ENCODE measurements around the gene TXNDC16.
"Not testable (repeated sequence)": the region's sequence is repeated elsewhere in the genome, so short reads cannot be mapped to it uniquely, and the experiment has no call there.

Gene TXNDC16, protein sequence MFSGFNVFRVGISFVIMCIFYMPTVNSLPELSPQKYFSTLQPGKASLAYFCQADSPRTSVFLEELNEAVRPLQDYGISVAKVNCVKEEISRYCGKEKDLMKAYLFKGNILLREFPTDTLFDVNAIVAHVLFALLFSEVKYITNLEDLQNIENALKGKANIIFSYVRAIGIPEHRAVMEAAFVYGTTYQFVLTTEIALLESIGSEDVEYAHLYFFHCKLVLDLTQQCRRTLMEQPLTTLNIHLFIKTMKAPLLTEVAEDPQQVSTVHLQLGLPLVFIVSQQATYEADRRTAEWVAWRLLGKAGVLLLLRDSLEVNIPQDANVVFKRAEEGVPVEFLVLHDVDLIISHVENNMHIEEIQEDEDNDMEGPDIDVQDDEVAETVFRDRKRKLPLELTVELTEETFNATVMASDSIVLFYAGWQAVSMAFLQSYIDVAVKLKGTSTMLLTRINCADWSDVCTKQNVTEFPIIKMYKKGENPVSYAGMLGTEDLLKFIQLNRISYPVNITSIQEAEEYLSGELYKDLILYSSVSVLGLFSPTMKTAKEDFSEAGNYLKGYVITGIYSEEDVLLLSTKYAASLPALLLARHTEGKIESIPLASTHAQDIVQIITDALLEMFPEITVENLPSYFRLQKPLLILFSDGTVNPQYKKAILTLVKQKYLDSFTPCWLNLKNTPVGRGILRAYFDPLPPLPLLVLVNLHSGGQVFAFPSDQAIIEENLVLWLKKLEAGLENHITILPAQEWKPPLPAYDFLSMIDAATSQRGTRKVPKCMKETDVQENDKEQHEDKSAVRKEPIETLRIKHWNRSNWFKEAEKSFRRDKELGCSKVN

DNA sequence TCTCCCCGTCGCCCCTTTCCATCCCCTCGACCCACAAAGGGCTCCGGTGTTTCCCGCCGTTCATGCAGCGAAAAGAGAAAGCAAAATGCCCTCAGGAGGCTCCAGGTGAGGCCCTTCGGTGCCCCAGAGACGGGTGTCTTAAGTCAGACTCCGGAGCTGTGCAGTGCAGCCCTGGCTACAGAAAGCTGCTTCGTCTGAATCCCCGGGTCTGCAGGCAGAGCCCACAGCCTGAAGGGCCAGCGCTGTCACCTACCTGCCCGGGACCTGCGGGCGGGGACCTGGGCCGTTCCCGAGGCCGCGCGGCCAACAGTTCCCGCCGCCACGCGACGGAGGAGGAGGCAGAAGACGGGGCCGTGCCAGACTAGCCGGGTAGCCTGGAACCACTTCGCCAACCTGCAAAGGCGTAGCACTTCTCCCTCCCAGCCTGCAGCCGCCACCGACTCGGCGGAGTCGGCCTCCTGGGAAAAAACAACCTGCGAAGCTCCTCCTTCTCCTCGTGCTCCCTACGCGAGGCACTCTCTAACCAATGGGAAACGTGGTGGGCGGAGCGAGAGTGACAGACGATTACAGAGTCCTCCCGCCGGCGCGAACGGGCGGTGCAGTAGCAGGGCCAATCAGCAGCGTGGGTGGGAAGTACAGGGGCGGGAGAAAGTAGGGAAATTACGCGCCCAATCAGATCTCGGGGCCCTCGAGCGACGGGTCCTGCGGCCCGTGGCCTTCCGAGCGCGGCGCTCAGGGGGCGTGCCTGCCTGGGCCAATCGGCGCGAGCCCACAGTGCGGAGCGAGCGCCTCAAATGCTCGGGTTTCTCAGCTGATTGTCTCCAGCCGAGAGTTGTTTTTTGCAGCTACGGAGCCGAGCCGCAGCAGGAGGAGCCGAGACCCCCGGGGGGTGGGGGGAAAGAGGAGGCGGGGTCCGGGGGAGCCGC, at the start of gene TXNDC16, which contains the start of gene GPR137C:
TXNDC16 (minus strand) TSS at position 443 of the 926 bp plus-strand sequence. CDS start 8,948 bp downstream, outside the sequence.
GPR137C (plus strand) TSS at position 774 of the 926 bp plus-strand sequence. CDS start 312 bp downstream, outside the sequence.
- DNase-seq, result peak; percentile 100

DNA sequence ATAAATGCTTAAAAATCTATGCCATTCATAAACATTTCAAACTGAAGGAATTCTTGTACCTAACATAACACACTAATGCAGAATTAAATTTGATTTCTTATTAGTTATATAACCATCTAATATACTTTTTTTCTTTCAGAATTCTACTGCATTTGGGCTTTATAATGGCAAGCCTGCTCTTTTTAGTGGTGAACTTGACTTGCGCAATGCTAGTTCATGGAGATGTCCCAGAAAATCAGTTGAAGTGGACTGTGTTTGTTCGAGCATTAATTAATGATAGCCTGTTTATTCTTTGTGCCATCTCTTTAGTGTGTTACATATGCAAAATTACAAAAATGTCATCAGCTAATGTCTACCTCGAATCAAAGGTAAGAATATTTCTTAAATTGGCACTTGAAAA, 47.7 kb upstream of the TXNDC16 start:
- no peak for DNase-seq

DNA sequence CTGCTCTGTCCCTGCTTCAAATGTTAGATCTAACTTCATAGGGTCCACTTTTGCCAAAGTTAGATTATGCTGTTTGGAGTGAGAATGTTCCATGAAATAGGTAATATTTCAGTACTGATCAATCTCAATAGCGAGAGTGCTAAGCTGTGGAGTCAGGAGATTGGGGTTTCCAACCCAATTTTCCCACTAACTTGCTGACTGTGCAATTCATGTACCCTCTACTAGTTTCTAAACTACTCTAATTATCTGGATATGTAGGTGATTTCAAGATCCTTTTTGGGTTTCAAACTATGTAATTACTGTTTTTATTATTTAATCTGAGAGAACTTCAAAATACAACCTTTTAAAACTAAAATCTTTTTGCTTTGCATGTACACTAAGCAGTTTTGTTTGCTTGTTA, 46.3 kb upstream of the TXNDC16 start:
- DNase-seq, result no peak

DNA sequence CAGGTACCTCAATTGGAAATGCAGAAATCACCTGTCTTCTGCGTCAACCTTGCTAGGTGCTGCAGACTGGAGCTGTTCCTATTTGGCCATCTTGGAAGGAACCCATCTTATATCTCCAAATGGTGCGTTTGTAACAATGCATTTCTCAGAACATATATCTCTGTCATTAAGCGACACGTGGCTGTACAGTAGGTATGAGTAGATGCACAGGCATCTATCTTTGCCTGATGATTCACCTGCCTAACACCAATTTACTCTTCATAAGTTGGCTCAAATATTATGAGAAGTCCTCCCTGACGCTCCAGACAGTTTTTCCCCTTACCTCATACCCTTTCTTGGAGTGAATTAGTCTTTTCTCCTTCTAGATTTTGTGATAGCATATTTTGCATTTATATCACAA, 44.6 kb upstream of the TXNDC16 start:
- no peak for DNase-seq

DNA sequence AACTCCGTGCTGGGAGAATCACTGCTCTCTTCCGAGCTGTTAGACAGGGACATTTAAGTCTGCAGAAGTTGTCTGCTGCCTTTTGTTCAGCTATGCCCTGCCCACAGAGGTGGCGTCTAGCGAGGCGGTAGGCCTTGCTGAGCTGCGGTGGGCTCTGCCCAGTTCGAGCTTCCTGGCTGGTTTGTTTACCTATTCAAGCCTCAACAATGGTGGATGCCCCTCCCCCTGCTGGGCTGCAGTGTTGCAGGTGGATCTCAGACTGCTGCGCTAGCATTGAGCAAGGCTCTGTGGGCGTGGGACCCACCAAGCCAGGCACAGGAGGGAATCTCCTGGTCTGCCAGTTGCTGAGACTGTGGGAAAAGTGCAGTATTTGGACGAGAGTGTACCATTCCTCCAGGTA, 44.0 kb upstream of the TXNDC16 start:
- DNase-seq, result no peak

DNA sequence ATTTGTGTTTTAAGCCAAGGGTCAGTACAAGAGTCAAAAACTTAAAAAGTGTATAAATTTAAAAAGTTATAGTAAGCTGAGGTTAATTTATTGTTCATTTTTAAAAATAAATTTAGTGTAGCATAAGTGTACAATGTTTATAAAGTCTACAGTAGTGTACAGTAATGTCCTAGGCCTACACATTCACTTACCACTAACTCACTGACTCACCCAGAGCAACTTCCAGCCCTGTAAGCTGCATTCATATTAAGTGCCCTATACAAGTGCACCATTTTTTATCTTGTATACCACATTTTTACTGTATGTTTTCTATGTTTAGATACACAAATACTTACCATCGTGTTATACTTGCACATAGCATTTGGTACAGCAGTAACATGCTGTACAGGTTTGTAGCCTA, 38.0 kb upstream of the TXNDC16 start:
- no peak for DNase-seq

DNA sequence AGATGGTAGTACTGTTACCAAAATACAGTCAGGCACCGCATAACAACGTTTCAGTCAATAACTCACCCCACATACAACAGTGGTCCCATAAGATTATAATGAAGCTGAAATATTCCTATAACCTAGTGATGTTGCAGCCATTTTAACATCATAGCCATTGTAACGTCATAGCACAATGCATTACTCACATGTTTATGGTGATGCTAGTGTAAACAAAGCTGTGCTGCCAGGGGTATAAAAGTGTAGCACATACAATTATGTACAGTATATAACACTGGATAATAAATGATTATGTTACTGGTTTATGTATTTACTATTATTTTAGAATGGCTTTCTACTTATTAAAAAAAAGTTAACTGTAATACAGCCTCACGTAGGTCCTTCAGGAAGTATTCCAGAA, 37.3 kb upstream of the TXNDC16 start:
- no peak for DNase-seq

DNA sequence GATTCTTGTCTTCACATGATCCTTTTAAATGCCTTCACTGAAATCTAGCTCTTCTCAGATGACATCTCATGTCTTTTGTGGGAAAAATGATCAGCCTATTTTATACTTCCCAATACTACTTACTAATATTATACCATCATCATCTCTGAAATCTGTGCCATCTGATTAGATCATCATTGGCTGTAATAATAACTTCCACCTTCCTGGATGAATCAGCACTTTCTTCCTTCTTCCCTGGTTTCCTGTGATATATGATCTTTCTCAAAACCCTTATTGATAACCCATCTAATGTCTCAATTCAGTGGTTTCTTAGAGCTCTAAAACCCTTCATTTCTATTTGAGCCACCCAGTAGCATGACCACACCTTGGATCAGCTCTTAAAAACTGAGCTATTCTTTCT, 31.2 kb upstream of the TXNDC16 start:
- DNase-seq, result no peak

DNA sequence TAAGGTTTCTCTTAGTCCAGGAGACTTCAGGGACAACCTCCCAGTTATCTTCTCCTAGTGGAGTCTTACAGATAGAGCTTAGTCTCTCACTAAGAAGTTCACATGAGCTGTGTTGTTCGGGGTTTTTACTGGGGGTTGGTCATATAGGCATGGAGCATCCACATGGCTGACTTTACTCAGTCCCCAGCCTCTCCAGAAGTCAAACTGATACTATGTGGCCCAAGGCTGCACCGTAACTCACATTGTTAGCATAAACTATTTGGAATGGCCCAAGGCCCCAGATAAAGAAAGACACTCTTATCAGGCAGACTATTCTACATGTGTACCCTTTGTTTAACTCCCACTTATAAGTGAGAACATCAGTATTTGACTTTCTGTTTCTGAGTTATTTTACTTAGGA, 23.6 kb upstream of the TXNDC16 start:
- DNase-seq, result no peak

DNA sequence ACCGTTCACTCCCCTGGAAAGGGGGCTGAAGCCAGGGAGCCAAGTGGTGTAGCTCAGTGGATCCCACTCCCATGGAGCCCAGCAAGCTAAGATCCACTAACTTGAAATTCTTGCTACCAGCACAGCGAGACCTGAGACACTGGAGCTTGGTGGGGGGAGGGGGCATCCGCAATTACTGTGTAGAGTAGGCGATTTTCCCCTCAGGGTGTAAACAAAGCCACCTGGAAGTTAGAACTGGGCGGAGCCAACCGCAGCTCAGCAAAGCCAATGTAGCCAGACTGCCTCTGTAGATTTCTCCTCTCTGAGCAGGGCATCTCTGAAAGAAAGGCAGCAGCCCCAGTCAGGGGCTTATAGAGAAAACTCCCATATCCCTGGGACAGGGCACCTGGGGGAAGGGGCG, 16.1 kb upstream of the TXNDC16 start:
- DNase-seq, result not testable (repeated sequence)

DNA sequence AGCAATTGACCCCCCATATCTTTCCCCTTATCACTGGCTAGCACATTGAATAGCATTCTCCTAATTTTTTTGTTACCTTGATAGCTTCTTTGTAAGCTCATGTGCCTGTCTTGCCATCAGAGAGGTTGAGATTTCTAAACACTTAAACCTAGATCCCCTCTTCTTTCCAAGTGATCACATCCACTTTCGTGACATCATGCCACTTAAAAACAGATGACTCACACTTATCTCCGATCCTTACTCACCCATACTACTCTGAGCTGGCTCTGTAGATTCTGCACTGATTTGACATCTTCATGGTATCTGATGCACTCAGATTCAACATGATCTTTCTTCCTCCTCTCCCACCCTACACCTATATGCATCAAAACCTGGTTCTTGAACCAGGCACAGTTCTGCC, 10.8 kb upstream of the TXNDC16 start:
- no peak for DNase-seq

DNA sequence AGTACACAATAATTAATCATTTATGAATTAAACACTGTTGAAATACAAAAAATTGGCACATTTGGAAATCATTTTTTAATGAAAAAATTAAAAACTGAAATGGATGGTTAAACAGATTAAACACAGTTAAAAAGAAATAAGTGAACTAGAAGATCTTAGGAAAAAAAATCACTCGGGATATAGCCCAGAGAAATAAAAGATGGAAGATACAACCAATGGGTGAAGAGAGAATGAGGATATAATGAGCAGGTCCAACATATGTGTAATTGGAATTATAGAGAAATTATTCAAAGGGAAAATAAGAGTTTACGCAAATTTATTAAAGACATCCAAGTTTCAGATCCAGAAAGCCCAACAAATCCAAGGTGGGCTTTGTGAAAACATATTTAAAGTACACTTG, 6.4 kb upstream of the TXNDC16 start:
- DNase-seq, result no peak

DNA sequence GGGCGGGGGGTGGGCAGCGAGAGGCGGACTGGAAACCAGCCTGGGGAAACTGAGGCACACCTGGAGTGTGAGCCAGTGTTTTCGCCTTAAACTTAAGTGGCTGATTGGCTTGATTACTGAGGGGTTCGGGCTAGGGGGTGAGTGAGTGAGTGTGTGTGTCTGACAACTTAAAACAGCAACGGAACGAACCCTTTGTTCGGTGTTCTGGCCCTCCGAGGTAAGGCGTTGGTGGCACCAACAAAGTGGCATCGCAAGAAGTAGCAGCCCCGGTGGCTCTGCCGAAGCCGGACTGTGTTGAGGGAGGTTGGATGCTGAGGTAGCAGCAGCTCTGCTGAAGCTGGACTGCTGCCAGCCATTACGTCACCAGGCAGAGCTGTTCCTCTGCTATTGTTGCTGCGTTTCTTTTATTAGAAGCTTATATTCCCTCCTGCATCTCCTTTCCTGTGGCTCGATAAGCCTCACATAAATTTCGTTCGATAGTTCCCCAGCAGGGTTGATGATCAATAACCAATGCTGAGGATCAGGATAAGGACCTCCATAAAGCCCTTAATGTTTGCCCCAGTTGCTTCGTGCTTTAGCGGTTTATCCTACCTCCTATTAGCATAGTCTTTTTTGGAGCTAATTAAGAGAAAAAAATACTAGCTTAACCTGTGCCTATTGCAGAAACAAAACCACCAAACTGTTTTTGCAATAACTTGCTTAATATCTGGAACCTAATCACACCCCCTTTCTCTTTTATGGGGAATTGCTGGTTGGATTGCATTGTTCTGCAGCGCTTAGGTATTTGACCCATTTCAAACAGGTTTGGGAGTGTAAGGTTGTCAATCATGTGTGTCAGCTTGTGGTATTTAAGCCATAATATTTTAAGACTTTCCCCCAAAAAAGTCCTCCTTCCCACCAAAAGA, 1.6 kb upstream of the TXNDC16 start:
- DNase-seq, result peak; percentile 92

DNA sequence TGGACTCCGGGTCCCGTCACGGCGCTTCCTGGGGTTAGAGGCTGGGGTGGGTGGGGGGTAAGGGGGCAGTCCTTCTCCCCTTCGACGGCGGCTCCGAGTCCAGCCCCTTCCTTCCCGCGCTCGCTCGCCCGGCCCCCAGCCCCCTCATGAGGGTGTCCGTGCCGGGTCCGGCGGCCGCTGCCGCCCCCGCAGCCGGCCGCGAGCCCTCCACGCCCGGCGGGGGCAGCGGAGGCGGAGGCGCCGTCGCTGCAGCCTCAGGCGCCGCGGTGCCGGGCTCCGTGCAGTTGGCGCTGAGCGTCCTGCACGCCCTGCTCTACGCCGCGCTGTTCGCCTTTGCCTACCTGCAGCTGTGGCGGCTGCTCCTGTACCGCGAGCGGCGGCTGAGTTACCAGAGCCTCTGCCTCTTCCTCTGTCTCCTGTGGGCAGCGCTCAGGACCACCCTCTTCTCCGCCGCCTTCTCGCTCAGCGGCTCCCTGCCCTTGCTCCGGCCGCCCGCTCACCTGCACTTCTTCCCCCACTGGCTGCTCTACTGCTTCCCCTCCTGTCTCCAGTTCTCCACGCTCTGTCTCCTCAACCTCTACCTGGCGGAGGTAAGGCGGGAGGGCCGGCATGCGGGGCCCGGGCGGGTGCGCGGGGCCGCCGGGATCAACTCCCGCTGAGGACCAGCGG, 831 bp upstream of the TXNDC16 start:
- DNase-seq, result peak; percentile 59

DNA sequence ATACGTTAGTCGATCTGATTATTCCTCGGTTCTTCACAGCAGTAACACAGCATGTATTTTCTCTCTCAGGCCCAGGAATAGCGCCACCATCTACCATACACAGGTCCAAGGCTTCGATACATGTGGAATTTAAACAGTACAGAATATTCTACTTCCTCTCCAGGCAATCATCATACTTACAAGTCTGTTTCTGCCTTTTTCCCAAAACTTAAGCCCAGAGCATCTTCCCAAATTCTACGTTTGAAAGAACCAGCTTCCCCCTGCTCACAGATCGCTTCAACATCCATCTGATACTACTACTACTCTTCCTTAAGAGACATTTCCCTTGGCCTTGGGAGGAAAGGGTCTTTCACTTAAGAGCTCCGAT, 626 bp downstream of the TXNDC16 start:
- DNase-seq, result peak; percentile 70

DNA sequence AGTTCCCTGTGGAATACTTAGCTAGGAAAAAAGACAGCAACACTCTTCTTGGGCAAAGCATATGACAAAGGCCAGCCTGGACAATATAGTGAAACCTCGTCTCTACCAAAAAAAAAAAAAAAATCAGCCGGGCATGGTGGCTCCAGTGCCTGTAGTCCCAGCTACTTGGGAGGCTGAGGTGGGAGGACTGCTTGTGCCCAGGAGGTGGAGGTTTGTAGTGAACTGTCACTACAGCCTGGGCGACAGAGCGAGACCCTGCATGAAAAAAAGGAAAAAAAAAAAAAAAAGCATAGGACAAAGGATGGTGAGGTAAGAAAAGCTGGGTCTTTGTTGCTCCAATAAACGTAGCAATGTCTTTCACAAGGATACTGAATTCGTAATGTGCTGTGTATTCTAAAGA, 1.1 kb downstream of the TXNDC16 start:
- DNase-seq, result no peak

DNA sequence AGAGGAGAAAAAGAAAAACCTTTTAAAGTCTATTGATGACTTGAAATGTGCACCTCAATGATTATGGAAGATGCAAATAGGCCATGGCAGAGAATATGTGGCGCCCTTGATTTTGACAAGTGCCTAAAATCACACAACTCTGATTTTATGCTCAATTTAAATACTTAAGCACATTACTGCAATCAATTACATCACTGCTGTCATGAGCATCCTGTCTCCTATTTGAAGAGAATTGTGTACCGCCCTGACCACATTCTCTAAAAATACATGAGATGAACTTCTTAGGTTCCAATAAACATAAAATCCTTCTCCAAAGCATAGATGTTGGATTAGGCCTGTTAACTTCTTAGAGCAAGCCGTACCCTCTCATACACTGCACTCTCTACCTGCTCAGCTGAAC, 1.6 kb downstream of the TXNDC16 start:
- DNase-seq, result no peak

DNA sequence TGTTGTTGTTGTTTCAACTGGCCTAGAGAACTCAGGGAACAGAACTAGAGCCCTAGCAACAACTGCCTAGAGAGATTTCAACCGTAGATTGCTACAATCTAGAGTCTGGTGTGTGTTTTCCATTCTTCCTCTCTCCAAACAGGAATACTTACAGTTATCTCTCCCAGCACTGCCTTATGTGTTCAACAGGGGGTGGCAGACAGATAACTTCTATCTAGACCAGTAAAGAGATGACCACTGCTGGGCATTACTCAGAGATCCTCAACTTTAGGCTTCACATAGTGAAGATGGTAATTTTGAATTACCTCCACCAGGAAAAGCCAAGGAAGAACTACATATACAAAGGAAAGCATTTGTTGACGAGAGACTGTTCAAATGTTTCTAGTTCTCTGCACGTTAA, 4.8 kb downstream of the TXNDC16 start:
- no peak for DNase-seq

DNA sequence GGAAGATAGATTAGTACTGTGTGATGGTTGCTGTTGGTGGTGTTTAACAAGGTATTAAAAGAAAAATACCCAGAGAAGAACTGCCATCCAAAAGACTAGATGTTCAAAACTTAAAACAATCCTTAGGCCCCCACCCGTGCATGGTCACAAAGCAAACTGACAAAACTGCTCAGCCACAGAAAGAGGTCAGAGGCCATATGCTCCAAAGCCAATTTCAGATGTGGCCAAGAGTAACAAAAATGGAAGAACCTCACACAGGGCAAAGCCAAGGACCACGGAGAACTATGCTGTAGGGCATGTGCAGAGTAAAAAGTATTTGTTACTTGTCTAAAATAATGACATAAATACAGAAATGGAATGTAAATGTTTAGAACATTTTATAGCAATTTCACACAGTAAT, 5.3 kb downstream of the TXNDC16 start:
- no peak for DNase-seq

DNA sequence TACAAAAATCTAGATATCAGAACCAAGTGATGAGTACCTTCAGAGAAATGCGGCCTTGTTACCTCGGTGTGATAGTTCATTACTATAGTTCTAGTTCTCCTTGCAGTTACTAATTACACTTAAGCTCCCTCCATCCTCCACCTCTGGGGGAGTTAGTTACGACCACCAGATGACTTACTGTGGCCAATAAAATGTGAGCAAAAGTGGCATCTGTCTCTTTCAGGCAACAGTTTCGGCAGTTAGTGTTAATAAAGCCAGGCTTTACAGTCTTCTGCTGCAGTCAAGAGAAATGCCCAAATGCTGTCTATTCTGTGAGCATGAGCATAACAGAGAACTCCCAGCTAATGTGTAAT, 6.0 kb downstream of the TXNDC16 start:
- no peak for DNase-seq

DNA sequence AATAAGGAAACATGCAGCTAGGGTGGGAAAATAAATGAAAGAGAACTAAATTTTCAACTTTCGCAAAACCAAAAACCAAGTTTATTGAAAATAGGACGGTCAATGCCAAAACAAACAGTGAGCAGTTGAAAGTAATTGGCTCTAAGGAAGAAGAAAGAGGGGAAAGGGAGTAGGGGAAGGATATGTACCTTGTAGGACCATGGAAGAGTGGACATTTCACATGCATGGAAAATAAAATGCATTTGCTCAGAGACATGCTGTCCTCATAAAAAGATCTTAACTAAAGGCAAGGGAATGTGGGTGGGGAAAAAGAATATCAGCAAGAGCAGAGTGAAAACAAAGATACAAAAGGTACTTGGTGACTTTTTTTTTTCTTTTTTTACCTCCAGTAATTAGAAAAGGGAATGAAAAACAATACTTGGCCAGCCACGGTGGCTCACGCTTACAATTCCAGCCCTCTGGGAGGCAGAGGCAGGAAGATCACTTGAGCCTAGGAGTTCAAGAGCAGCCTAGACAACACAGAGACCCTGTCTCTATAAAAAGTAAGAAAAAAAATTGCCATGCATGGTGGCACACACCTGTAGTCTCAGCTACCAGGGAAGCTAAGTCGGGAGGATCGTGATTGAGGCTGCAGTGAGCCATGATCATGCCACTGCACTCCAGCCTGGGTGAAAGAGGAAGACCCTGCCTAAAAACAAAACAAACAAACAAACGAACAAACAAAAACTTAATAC, 6.6 kb downstream of the TXNDC16 start:
- no peak for DNase-seq

Measured in hematopoietic multipotent progenitor cell treated with erythropoietin and hydrocortisone succinate and interleukin-3 and kit ligand, for 4 days (in vitro differentiated cells).